GM12878 (cell line): ENCODE data around the gene JAGN1. TPM values are rescaled to one million over a fixed set of nuclear protein-coding genes. Genes with fewer than 3 reads are reported as not detected.

Source experiments
- ATAC-seq: fragments of 200-7000 bp; cut with Tn5 transposase; 3 replicates; pipeline ENCODE4 v1.9.1; 2020; ENCODE audit warnings: mild to moderate bottlenecking, moderate library complexity
- BruUV-seq: library from RNA; stranded (reverse); fragments of 400-500 nt; replicated peaks from 2 replicates; lab custom pipeline; 2021; lab: Mats Ljungman, UMichigan
- CTCF ChIA-PET: fragments of 300-600 bp; sonication (Branson Sonifier 250); formaldehyde crosslinking; extraction: SDS; loops from one replicate; lab custom pipeline; 2021; ENCODE audit warnings: inconsistent platforms; lab: Yijun Ruan, JAX
- POLR2A ChIA-PET: fragments of 350-600 bp; formaldehyde crosslinking; extraction: SDS; loops from one replicate; lab custom pipeline; 2021; ENCODE audit warnings: inconsistent platforms; lab: Charles Lee
- RAD21 ChIA-PET: fragments of 300-600 bp; sonication (Branson Sonifier 250); formaldehyde crosslinking; loops from one replicate; lab custom pipeline; 2023; ENCODE audit warnings: antibody characterized with exemption; ENCODE audit not compliant: unreplicated experiment; lab: Charles Lee
- SMC1A ChIA-PET: fragments of 300-600 bp; sonication (Branson Sonifier 250); formaldehyde crosslinking; loops from one replicate; lab custom pipeline; 2023; ENCODE audit not compliant: unreplicated experiment, uncharacterized antibody; lab: Charles Lee
- DNase-seq: peaks from one replicate; pipeline ENCODE4 v3.0.0-alpha.2; 2011; ENCODE audit warnings: low read depth, low spot score
- FAIRE-seq: peaks from 3 replicates; lab custom pipeline; 2011; peaks lifted over from hg19 to GRCh38; lab: Jason Lieb, UNC
- H2AFZ ChIP-seq: 2 replicates; pipeline ENCODE4 v1.6.0; 2011; ENCODE audit warnings: low read depth, low read length, control low read depth; ENCODE audit not compliant: control insufficient read depth
- H3K27ac ChIP-seq: 2 replicates; pipeline ENCODE4 v1.5.1; 2011; ENCODE audit warnings: control low read depth; ENCODE audit not compliant: control insufficient read depth, insufficient read depth
- H3K27me3 ChIP-seq, 2 experiments: replicated peaks in 1 of 2; 2 replicates each; pipeline versions ENCODE4 v1.6.0 to v1.6.1; 2011; ENCODE audit warnings: low read length in 1 of 2; ENCODE audit not compliant: control insufficient read depth in 2 of 2, insufficient read depth in 2 of 2
- H3K36me3 ChIP-seq, 2 experiments: 2 replicates each; pipeline ENCODE4 v1.5.1; 2011; ENCODE audit warnings: low read length in 1 of 2; ENCODE audit not compliant: control insufficient read depth in 2 of 2, insufficient read depth in 2 of 2
- H3K4me1 ChIP-seq: 2 replicates; pipeline ENCODE4 v1.6.1; 2011; ENCODE audit warnings: mild to moderate bottlenecking, low read length, moderate library complexity, mixed read lengths; ENCODE audit not compliant: control insufficient read depth, insufficient read depth
- H3K4me2 ChIP-seq: 2 replicates; pipeline ENCODE4 v1.6.0; 2011; ENCODE audit warnings: control low read depth; ENCODE audit not compliant: control insufficient read depth, insufficient read depth
- H3K4me3 ChIP-seq: fragments of 200-600 bp; sonication (generic); 2 replicates; pipeline ENCODE4 v1.5.1; 2016
- H3K79me2 ChIP-seq: 2 replicates; pipeline ENCODE4 v1.6.0; 2011; ENCODE audit warnings: low read length; ENCODE audit not compliant: control insufficient read depth, insufficient read depth
- H3K9ac ChIP-seq: 2 replicates; pipeline ENCODE4 v1.8.0; 2011; ENCODE audit warnings: low read length, control low read depth, mixed read lengths; ENCODE audit not compliant: control insufficient read depth, insufficient read depth
- H3K9me3 ChIP-seq: replicated peaks from 3 replicates; pipeline ENCODE4 v1.5.1; 2011; ENCODE audit warnings: mild to moderate bottlenecking, low read length; ENCODE audit not compliant: control insufficient read depth, insufficient read depth
- H4K20me1 ChIP-seq: 2 replicates; pipeline ENCODE4 v1.6.0; 2011; ENCODE audit not compliant: control insufficient read depth, insufficient read depth
- BMI1 ChIP-seq: fragments of 450-650 bp; IDR thresholded peaks from 2 replicates; pipeline ENCODE4 v1.6.1; 2016; ENCODE audit warnings: mild to moderate bottlenecking, moderate library complexity, borderline replicate concordance
- IKZF1 ChIP-seq: fragments of 450-650 bp; conservative IDR thresholded peaks from 2 replicates; pipeline ENCODE4 v1.6.1; 2017; ENCODE audit warnings: antibody characterized with exemption, mild to moderate bottlenecking
- IRF4 ChIP-seq: IDR thresholded peaks from 2 replicates; pipeline ENCODE4 v1.6.1; 2011; ENCODE audit warnings: low read depth, low read length
- JUNB ChIP-seq: IDR thresholded peaks from 2 replicates; pipeline ENCODE4 v1.6.1; 2016; ENCODE audit warnings: antibody characterized with exemption, mild to moderate bottlenecking
- POU2F2 ChIP-seq: IDR thresholded peaks from 3 replicates; pipeline ENCODE4 v1.6.1; 2011; ENCODE audit warnings: low read depth, mild to moderate bottlenecking, low read length, borderline replicate concordance
- RB1 ChIP-seq: fragments of 450-650 bp; formaldehyde crosslinking; IDR thresholded peaks from 2 replicates; pipeline ENCODE4 v1.6.1; 2017; ENCODE audit warnings: mild to moderate bottlenecking, borderline replicate concordance
- SP1 ChIP-seq: IDR thresholded peaks from one replicate; pipeline ENCODE4 v1.6.1; 2011; ENCODE audit warnings: low read depth, low read length
- TCF7 ChIP-seq: IDR thresholded peaks from 2 replicates; pipeline ENCODE4 v1.6.1; 2014; ENCODE audit warnings: antibody characterized with exemption, borderline replicate concordance
- ZZZ3 ChIP-seq: IDR thresholded peaks from 2 replicates; pipeline ENCODE4 v1.6.1; 2011; ENCODE audit warnings: low read depth; ENCODE audit not compliant: control insufficient read depth, insufficient read length
- WGBS: methylation state at CpG from one replicate; pipeline ENCODE4 v1.1.6; 2016; ENCODE audit warnings: low lambda C conversion rate; ENCODE audit not compliant: insufficient replicate concordance, insufficient coverage; ENCODE audit errors: missing lambda C conversion rate; 5-methylcytosine and 5-hydroxymethylcytosine counted together
- in situ Hi-C: fragments of 300-500 bp; cut with MboI; formaldehyde crosslinking; loops from 9 replicates; pipeline ENCODE4 v1.14.3; 2018; ENCODE audit warnings: mixed read lengths
- intact Hi-C: fragments of 100-400 bp; cut with micrococcal nuclease; formaldehyde crosslinking; loops from one replicate; pipeline ENCODE4 v1.14.2; 2022; ENCODE audit not compliant: unreplicated experiment
- polyA plus RNA-seq, 11 experiments: library from polyadenylated mRNA; depleted of rRNA in 4 of 11; unstranded in 6 of 11; stranded (reverse) in 5 of 11; fragments of >200 nt; fragmentation: Nextera tagmentation in 4 of 11; fragmentation: Illumina TruSeq in 1 of 11; extraction: Ambion mirVana in 4 of 11; extraction: Trizol in 1 of 11; gene quantifications; 1 replicate in 1 of 11; 2 replicates in 10 of 11; pipeline versions ENCODE4 v1.2.1 to v1.2.3, GENCODE V29; 2011 to 2016; ENCODE audit warnings: inconsistent platforms in 2 of 11, missing spikeins in 2 of 11, low read depth in 1 of 11
- total RNA-seq, 4 experiments: library from RNA; depleted of rRNA in 3 of 4; stranded (reverse); fragments of >200 nt in 3 of 4; fragmentation: Illumina TruSeq in 1 of 4; extraction: Trizol in 1 of 4; gene quantifications; 2 replicates each; pipeline versions ENCODE4 v1.2.1 to v1.2.3, GENCODE V29; 2013 to 2021
- TF ChIP-seq, protein P1 (sequence below): fragments of 450-650 bp; IDR thresholded peaks from 2 replicates; pipeline ENCODE4 v1.6.1; 2018; ENCODE audit warnings: mild to moderate bottlenecking, low read depth, moderate library complexity; ENCODE audit not compliant: partially characterized antibody

Gene JAGN1
- total and polyA plus RNA-seq, 10 of the 15 experiments (the other 5 are each of a cell fraction or from before 2014, with no cell fraction given), result 23.3 to 56.0 (median 35.4) TPM

DNA sequence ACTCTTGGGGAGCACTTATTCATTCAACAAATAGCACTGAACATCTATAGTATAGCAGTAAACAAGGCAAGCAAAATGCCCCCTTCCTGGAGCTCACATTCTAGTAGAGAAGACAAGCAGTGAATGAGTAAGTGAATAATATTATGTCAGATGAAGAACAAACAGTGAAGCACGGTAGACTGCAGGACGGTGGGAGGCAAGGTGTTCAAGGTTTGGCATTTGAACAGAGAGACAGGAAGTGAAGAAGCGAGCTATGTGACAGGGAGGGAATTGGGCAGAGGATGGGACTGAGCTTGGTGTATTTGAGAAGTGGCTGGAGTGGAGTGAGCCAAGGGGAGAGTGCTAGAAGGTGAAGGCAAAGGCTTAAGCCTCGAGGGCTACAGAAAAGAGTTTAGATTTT, 44.6 kb downstream of the JAGN1 start:
- Histone ChIP-seq H3K9ac (peak overlapping the region; percentile 84), H4K20me1 (no peaks in the 10 kb centered on the region), H3K79me2 (peaks cover 18% of the 10 kb centered on the region)
- intact Hi-C loops (loop anchor here (5.0 to 10.0 kb wide), 3 partner anchors 93 to 390 kb away; partner anchors contain the start of genes ARPC4, RPUSD3, SEC13 and TADA3), in situ Hi-C loops (no loop called here)
- RAD21 ChIA-PET, result interaction anchor here (0.8 to 5.2 kb wide), 6 partner anchors 17 to 387 kb away, joined by 3 to 51 read pairs (median 6); partner anchors contain the start of genes BRK1, EMC3 and SEC13
- SMC1A ChIA-PET, result interaction anchor here (1.0 to 2.3 kb wide), 6 partner anchors 14 to 59 kb away, joined by 3 to 11 read pairs (median 6); partner anchors contain the start of genes EMC3 and PRRT3
- CTCF ChIA-PET, result interaction anchor here (0.8 to 5.0 kb wide), 11 partner anchors 17 to 431 kb away, joined by 3 to 31 read pairs (median 4); partner anchors contain the start of genes IL17RC, PRRT3, RPUSD3 and SEC13
- no peak for TF ChIP-seq RB1
- TF ChIP-seq ZZZ3, result no peak
- TF ChIP-seq, all 136 proteins: peak for 0
- Histone ChIP-seq H3K27me3 (no peaks in the 10 kb centered on the region), H3K9me3 (no peaks in the 10 kb centered on the region), H3K27ac (no peak overlapping the region), H3K36me3 (peaks cover 0 to 2% of the 10 kb centered on the region in 2 experiments; a peak in 1 of 4 replicates), H3K4me1 (peaks cover 9% of the 10 kb centered on the region), H3K4me2 (peak overlapping the region; percentile 95), H2AFZ (no peak overlapping the region), H3K4me3 (peak overlapping the region; percentile 89)
- BruUV-seq, result no TSS peak
- POLR2A ChIA-PET, result interaction anchor here (0.5 to 1.1 kb wide), 3 partner anchors 15 to 45 kb away, joined by 3 to 4 read pairs (median 4); no protein-coding TSS in a partner anchor
- DNase-seq, result no peak
- WGBS, result 78% methylated on average over 4 of the region's 4 CpGs
- FAIRE-seq, result no peak
- ATAC-seq, result no peak

DNA sequence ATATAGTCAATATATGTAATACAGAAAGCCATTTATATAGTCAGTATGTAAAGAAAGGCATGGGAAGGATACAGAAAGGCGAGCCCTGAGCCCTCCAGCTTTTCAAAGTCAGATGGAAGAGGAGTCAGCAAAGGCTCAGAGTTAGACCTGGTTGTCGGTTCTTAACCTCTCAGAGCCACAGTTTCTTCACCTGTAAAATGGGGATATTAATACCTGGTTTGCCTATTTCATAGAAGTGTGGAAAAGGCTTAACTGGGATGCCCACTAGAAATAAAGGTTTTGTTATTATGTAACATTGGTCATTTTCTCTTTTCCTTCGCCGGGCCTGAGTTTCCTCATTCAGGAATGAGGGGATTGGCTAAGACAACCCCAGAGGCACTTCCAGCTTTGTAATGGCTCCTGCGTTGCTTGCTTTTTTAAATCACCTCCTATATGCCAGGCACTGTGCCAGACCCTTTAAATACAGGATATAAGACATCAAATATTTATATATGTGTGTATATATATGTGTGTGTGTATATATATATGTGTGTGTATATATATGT, 45.6 kb downstream of the JAGN1 start:
- Histone ChIP-seq H3K4me1 (peaks cover 9% of the 10 kb centered on the region), H3K9me3 (no peaks in the 10 kb centered on the region), H3K9ac (no peak overlapping the region), H3K4me2 (peak overlapping the region; percentile 95; the same call in 1 of the 2 replicates), H3K36me3 (peaks cover 0 to 2% of the 10 kb centered on the region in 2 experiments; a peak in 2 of 4 replicates), H3K27me3 (no peaks in the 10 kb centered on the region), H4K20me1 (no peaks in the 10 kb centered on the region), H3K4me3 (no peak overlapping the region), H3K27ac (no peak overlapping the region), H3K79me2 (peaks cover 18% of the 10 kb centered on the region), H2AFZ (no peak overlapping the region)
- no peak for DNase-seq
- FAIRE-seq, result no peak
- ATAC-seq, result no peak
- intact Hi-C loops (loop anchor here (10.0 kb wide), 1 partner anchor 389 kb away; the partner anchor contains the start of gene SEC13), in situ Hi-C loops (no loop called here)
- SMC1A ChIA-PET, result interaction anchor here (2.1 to 2.3 kb wide), 2 partner anchors 16 to 51 kb away, joined by 11 read pairs; partner anchors contain the start of genes EMC3 and PRRT3
- WGBS, result 99% methylated on average over 5 of the region's 5 CpGs
- no TSS peak for BruUV-seq
- CTCF ChIA-PET, result interaction anchor here (0.6 kb wide), 1 partner anchor 51 kb away, joined by 3 read pairs; the partner anchor contains the start of gene EMC3
- POLR2A ChIA-PET, result no interaction called here
- RAD21 ChIA-PET, result interaction anchor here (4.8 kb wide), 1 partner anchor 51 kb away, joined by 24 read pairs; the partner anchor contains the start of gene EMC3
- TF ChIP-seq IRF4 (no peak), BMI1 (no peak), SP1 (no peak), JUNB (no peak), TCF7 (no peak), IKZF1 (no peak), POU2F2 (no peak)
- TF ChIP-seq, protein P1, sequence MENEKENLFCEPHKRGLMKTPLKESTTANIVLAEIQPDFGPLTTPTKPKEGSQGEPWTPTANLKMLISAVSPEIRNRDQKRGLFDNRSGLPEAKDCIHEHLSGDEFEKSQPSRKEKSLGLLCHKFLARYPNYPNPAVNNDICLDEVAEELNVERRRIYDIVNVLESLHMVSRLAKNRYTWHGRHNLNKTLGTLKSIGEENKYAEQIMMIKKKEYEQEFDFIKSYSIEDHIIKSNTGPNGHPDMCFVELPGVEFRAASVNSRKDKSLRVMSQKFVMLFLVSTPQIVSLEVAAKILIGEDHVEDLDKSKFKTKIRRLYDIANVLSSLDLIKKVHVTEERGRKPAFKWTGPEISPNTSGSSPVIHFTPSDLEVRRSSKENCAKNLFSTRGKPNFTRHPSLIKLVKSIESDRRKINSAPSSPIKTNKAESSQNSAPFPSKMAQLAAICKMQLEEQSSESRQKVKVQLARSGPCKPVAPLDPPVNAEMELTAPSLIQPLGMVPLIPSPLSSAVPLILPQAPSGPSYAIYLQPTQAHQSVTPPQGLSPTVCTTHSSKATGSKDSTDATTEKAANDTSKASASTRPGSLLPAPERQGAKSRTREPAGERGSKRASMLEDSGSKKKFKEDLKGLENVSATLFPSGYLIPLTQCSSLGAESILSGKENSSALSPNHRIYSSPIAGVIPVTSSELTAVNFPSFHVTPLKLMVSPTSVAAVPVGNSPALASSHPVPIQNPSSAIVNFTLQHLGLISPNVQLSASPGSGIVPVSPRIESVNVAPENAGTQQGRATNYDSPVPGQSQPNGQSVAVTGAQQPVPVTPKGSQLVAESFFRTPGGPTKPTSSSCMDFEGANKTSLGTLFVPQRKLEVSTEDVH, result no peak
